ENCODE measurements around the gene UGT1A4. TPM values are rescaled to one million over a fixed set of nuclear protein-coding genes. Genes with fewer than 3 reads are reported as not detected.

The UGT1A4 gene
- total and polyA plus RNA-seq, 12 donors: not detected

DNA sequence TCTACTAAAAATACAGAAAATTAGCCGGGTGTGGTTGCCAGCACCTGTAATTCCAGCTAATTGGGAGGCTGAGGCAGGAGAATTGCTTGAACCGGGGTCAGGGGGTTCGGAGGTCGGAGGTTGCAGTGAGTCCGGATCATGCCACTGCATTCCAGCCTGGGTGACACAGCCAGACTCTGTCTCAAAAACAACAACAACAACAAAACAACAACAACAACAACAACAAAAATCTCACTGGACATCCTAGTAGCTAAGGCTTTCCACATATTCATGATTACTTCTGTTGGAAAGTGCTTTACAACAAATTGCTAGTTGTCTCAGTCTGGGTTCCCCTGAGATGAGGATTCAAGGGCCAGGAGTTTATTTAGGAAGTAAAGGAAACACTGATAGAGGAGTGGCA lies 55.3 kb downstream of the UGT1A4 start:
- no peak overlapping the region for H3K4me3 ChIP-seq

GRCh38 chr2:233775414-233775813 lies 56.9 kb downstream of the UGT1A4 start:
- Histone ChIP-seq H3K27ac (no peak overlapping the region), H3K36me3 (no peaks in the 10 kb centered on the region), H3K27me3 (peaks cover 0 to 19% (median 0%) of the 10 kb centered on the region in 7 donors), H3K4me1 (no peaks in the 10 kb centered on the region), H3K9me3 (peaks cover 0 to 9% (median 0%) of the 10 kb centered on the region in 11 donors), H3K4me3 (no peak overlapping the region)
- WGBS, 2 donors: 89 to 97% methylated on average over 6 of the region's 6 CpGs
- no peak for TF ChIP-seq CTCF (IDR thresholded peaks at IDR 0.05)
- ATAC-seq: no peak
- intact Hi-C loops (cut with DNase I): no loop called here
- no peak for DNase-seq

More for the DNA sequence above, 55.3 kb downstream of the UGT1A4 start:
- DNase-seq: no peak
- H3K9me3 ChIP-seq: peaks cover 0 to 9% (median 0%) of the 10 kb centered on the region in 11 donors
- no peak overlapping the region for H3K27ac ChIP-seq
- H3K4me1 ChIP-seq: no peaks in the 10 kb centered on the region
- peaks cover 0 to 18% (median 0%) of the 10 kb centered on the region in 7 donors for H3K27me3 ChIP-seq
- no peaks in the 10 kb centered on the region for H3K36me3 ChIP-seq
- TF ChIP-seq CTCF (IDR thresholded peaks at IDR 0.05): no peak
- intact Hi-C loops (cut with DNase I): no loop called here
- ATAC-seq: no peak
- 87 to 91% methylated on average over 5 of the region's 5 CpGs for WGBS, 2 donors

DNA sequence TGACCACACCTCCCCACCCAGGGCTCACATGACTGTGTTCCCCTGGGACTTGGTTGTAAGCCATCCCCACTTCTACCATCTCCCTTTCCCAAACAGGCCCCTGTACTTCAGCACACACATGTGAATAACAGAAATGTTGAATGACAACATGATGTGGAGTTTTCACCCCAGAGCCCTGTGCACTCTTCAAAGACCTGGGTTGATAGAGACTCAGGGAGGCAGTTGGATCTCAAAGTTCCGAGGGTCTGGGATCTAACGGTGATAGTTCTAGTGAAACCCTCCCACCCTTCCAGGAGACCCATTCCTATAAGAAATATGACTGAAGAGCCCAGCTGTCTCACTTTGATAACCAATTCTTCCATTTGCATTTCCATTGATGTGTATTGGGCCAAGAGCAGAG lies 59.5 kb downstream of the UGT1A4 start, which contains the start of gene MROH2A:
TSS of gene MROH2A (plus strand) at position 301 of the 400 bp plus-strand sequence. CDS start 1,029 bp downstream, outside the sequence.
- intact Hi-C loops (cut with DNase I): no loop called here
- H3K4me3 ChIP-seq: no peak within 1 kb of the TSS
- TF ChIP-seq CTCF (IDR thresholded peaks at IDR 0.05): no peak
- H3K36me3 ChIP-seq: no peaks in the 10 kb centered on the region
- DNase-seq (no peak), ATAC-seq (no peak)
- no peaks in the 10 kb centered on the region for H3K4me1 ChIP-seq
- H3K9me3 ChIP-seq: peaks cover 0 to 9% (median 0%) of the 10 kb centered on the region in 11 donors
- no peak within 1 kb of the TSS for H3K27ac ChIP-seq
- peaks cover 0 to 16% (median 0%) of the 10 kb centered on the region in 7 donors for H3K27me3 ChIP-seq
- WGBS, 2 donors: 76 to 83% methylated on average over 2 of the region's 2 CpGs

- intact Hi-C loops (cut with DNase I): no loop called here
- no peak for TF ChIP-seq CTCF (IDR thresholded peaks at IDR 0.05)
- WGBS, 2 donors: 86 to 89% methylated on average over 4 of the region's 4 CpGs
Observed at GRCh38 chr2:233779722-233780121, 61.2 kb downstream of the UGT1A4 start.

More at GRCh38 chr2:233779722-233780121, 61.2 kb downstream of the UGT1A4 start:
- no peaks in the 10 kb centered on the region for H3K4me1 ChIP-seq
- ATAC-seq (no peak), DNase-seq (no peak)
- H3K27me3 ChIP-seq: peaks cover 0 to 21% (median 0%) of the 10 kb centered on the region in 7 donors
- H3K9me3 ChIP-seq: peaks cover 0 to 9% (median 0%) of the 10 kb centered on the region in 11 donors
- H3K27ac ChIP-seq: no peak overlapping the region
- H3K36me3 ChIP-seq: no peaks in the 10 kb centered on the region
- H3K4me3 ChIP-seq: no peak overlapping the region
